GM23338 (cell line): ENCODE data around the gene TMEM271. TPM values are rescaled to one million over a fixed set of nuclear protein-coding genes. Genes with fewer than 3 reads are reported as not detected.

Experiments used
- ATAC-seq: fragments of 200-7000 bp; cut with Tn5 transposase; 3 replicates; pipeline ENCODE4 v1.9.1; 2020
- DNase-seq: peaks from one replicate; pipeline ENCODE4 v3.0.0-alpha.2; 2015; ENCODE audit warnings: low spot score
- H2AFZ ChIP-seq: fragments of 200-600 bp; sonication (generic); 2 replicates; pipeline ENCODE4 v1.8.0; 2016; ENCODE audit warnings: antibody characterized with exemption, mild to moderate bottlenecking, moderate library complexity
- H3F3A ChIP-seq: fragments of 200-600 bp; sonication (generic); replicated peaks from 2 replicates; pipeline ENCODE4 v1.8.0; 2017; ENCODE audit warnings: antibody characterized with exemption, mixed run types, low read depth
- H3K27ac ChIP-seq: fragments of 200-600 bp; sonication (generic); 2 replicates; pipeline ENCODE4 v1.6.1; 2016; ENCODE audit warnings: low read depth
- H3K27me3 ChIP-seq: fragments of 200-600 bp; sonication (generic); 2 replicates; pipeline ENCODE4 v1.8.0; 2016; ENCODE audit warnings: mild to moderate bottlenecking, mixed run types, moderate library complexity; ENCODE audit not compliant: insufficient read depth
- H3K36me3 ChIP-seq: fragments of 200-600 bp; sonication (generic); 2 replicates; pipeline ENCODE4 v1.8.0; 2016; ENCODE audit warnings: mild to moderate bottlenecking; ENCODE audit not compliant: insufficient read depth
- H3K4me1 ChIP-seq: fragments of 200-600 bp; sonication (generic); 2 replicates; pipeline ENCODE4 v1.8.0; 2016; ENCODE audit warnings: mild to moderate bottlenecking, moderate library complexity; ENCODE audit not compliant: insufficient read depth
- H3K4me2 ChIP-seq: fragments of 200-600 bp; sonication (generic); 2 replicates; pipeline ENCODE4 v1.7.1; 2017; ENCODE audit warnings: mixed run types
- H3K4me3 ChIP-seq: fragments of 200-600 bp; sonication (generic); 2 replicates; pipeline ENCODE4 v1.6.1; 2016; ENCODE audit warnings: mixed run types
- H3K79me2 ChIP-seq: fragments of 200-600 bp; sonication (generic); replicated peaks from 2 replicates; pipeline ENCODE4 v1.8.0; 2017; ENCODE audit warnings: mild to moderate bottlenecking; ENCODE audit not compliant: insufficient read depth
- H3K9me2 ChIP-seq: fragments of 200-600 bp; sonication (generic); 2 replicates; pipeline ENCODE4 v1.8.0; 2017; ENCODE audit not compliant: insufficient read depth
- H4K20me1 ChIP-seq: fragments of 200-600 bp; sonication (generic); replicated peaks from 2 replicates; pipeline ENCODE4 v1.8.0; 2017; ENCODE audit warnings: mild to moderate bottlenecking; ENCODE audit not compliant: insufficient read depth
- H3K27ac Mint-ChIP-seq: 2 replicates; pipeline ENCODE4 v1.8.0; 2020; ENCODE audit warnings: inconsistent platforms, mild to moderate bottlenecking, moderate library complexity, mixed read lengths
- H3K27me3 Mint-ChIP-seq: 3 replicates; pipeline ENCODE4 v1.8.0; 2022; ENCODE audit warnings: low read depth, mild to moderate bottlenecking, moderate library complexity, mixed read lengths, inconsistent platforms; ENCODE audit not compliant: insufficient read depth, poor library complexity
- H3K36me3 Mint-ChIP-seq: 3 replicates; pipeline ENCODE4 v1.8.0; 2021; ENCODE audit warnings: low read depth, mild to moderate bottlenecking, inconsistent platforms, moderate library complexity, mixed read lengths
- H3K4me1 Mint-ChIP-seq: 3 replicates; pipeline ENCODE4 v1.8.0; 2020; ENCODE audit warnings: mild to moderate bottlenecking, inconsistent platforms, mixed read lengths
- H3K4me3 Mint-ChIP-seq: 3 replicates; pipeline ENCODE4 v1.8.0; 2021; ENCODE audit warnings: moderate library complexity, mild to moderate bottlenecking, inconsistent platforms, mixed read lengths
- H3K9me3 Mint-ChIP-seq: 3 replicates; pipeline ENCODE4 v1.8.0; 2020; ENCODE audit warnings: moderate library complexity, mild to moderate bottlenecking, inconsistent platforms, mixed read lengths
- CTCF ChIP-seq, 2 experiments: fragments of 200-600 bp in 1 of 2; sonication (generic) in 1 of 2; conservative IDR thresholded peaks; 2 replicates each; pipeline versions ENCODE4 v1.5.1 to v1.6.1; 2016 to 2017; ENCODE audit warnings: antibody characterized with exemption in 2 of 2, low read depth in 2 of 2, mild to moderate bottlenecking in 2 of 2, moderate library complexity in 1 of 2
- ETS1 ChIP-seq: IDR thresholded peaks from 2 replicates; pipeline ENCODE4 v1.6.1; 2016; ENCODE audit warnings: antibody characterized with exemption
- EZH2phosphoT487 ChIP-seq: fragments of 200-600 bp; sonication (generic); IDR thresholded peaks from one replicate; pipeline ENCODE4 v1.8.1; 2018; ENCODE audit warnings: antibody characterized with exemption; ENCODE audit not compliant: unreplicated experiment
- JUNB ChIP-seq: IDR thresholded peaks from one replicate; pipeline ENCODE4 v1.6.1; 2016; ENCODE audit warnings: antibody characterized with exemption; ENCODE audit not compliant: unreplicated experiment
- NANOG ChIP-seq: IDR thresholded peaks from 2 replicates; pipeline ENCODE4 v1.6.1; 2016; ENCODE audit warnings: antibody characterized with exemption, borderline replicate concordance
- POLR2AphosphoS5 ChIP-seq: IDR thresholded peaks from 2 replicates; pipeline ENCODE4 v1.6.1; 2016; ENCODE audit warnings: antibody characterized with exemption, low read depth
- REST ChIP-seq: IDR thresholded peaks from one replicate; pipeline ENCODE4 v1.6.1; 2018; ENCODE audit warnings: antibody characterized with exemption; ENCODE audit not compliant: unreplicated experiment
- STAT1 ChIP-seq: IDR thresholded peaks from one replicate; pipeline ENCODE4 v1.6.1; 2016; ENCODE audit warnings: antibody characterized with exemption; ENCODE audit not compliant: unreplicated experiment
- ZNF114 ChIP-seq: fragments of 250-450 bp; sonication (Bioruptor Pico); IDR thresholded peaks from 2 replicates; pipeline ENCODE4 v1.5.0; 2020; ENCODE audit warnings: mild to moderate bottlenecking, moderate library complexity
- ZNF331 ChIP-seq: fragments of 250-450 bp; sonication (Bioruptor Pico); IDR thresholded peaks from 2 replicates; pipeline ENCODE4 v1.5.0; 2020; ENCODE audit warnings: low read depth, mild to moderate bottlenecking, moderate library complexity
- polyA plus RNA-seq: library from polyadenylated mRNA; unstranded; fragments of >200 nt; fragmentation: Nextera tagmentation; extraction: Ambion mirVana; gene quantifications from 2 replicates; pipeline ENCODE4 v1.2.1, GENCODE V29; 2016
- total RNA-seq: library from RNA; depleted of rRNA; stranded (reverse); fragments of >200 nt; shearing (Covaris generic); gene quantifications from 2 replicates; pipeline ENCODE4 v1.2.3, GENCODE V29; 2014

The TMEM271 gene
- total and polyA plus RNA-seq, 2 experiments from 2014 or later = 0.11 TPM; not detected in 1

- TF ChIP-seq ETS1 = no peak
- no peak for TF ChIP-seq EZH2phosphoT487
- no peak for TF ChIP-seq STAT1
- no peak for TF ChIP-seq REST
- TF ChIP-seq ZNF114 (CRISPR knock-in tag) = no peak
- TF ChIP-seq ZNF331 (CRISPR knock-in tag) = no peak
- TF ChIP-seq CTCF (conservative IDR thresholded peaks at IDR 0.05; ENCODE audit: low read depth in 2 of 2) = no peak
- no peak for TF ChIP-seq POLR2AphosphoS5
These were observed 3.6 kb upstream of the TMEM271 start (continued) for GRCh38 chr4:579543-580175.

- ATAC-seq = peak; percentile 9
These were observed 2.7 kb upstream of the TMEM271 start for GRCh38 chr4:578451-579443.

More at GRCh38 chr4:578451-579443, 2.7 kb upstream of the TMEM271 start:
- Histone ChIP-seq H4K20me1 (peaks cover 5% of the 10 kb centered on the region; the same call in 1 of the 2 replicates), H3K4me1 (peaks cover 31% of the 10 kb centered on the region), H3K4me2 (peak overlapping the region; percentile 93), H3K27me3 (peaks cover 80% of the 10 kb centered on the region), H3K9me2 (no peaks in the 10 kb centered on the region), H3K27ac (no peak overlapping the region), H3K4me3 (peak overlapping the region; percentile 83), H3F3A (peaks cover 11% of the 10 kb centered on the region), H3K36me3 (no peaks in the 10 kb centered on the region), H3K79me2 (no peaks in the 10 kb centered on the region), H2AFZ (peak overlapping the region; percentile 28; the same call in 1 of the 2 replicates)
- H3K4me1 Mint-ChIP-seq = peaks cover 24% of the 10 kb centered on the region
- H3K27ac Mint-ChIP-seq = no peak overlapping the region
- peaks cover 9% of the 10 kb centered on the region for H3K9me3 Mint-ChIP-seq
- TF ChIP-seq CTCF (conservative IDR thresholded peaks at IDR 0.05; ENCODE audit: low read depth in 2 of 2) = peak in 1 of 2 experiments; percentile 20; a peak in 1 of 4 replicates
- TF ChIP-seq NANOG = no peak
- TF ChIP-seq JUNB = no peak
- peaks cover 2% of the 10 kb centered on the region; the same call in 2 of the 3 replicates for H3K36me3 Mint-ChIP-seq
- peaks cover 63% of the 10 kb centered on the region for H3K27me3 Mint-ChIP-seq
- peak overlapping the region; percentile 47 for H3K4me3 Mint-ChIP-seq
- DNase-seq = peak; percentile 21
